Activated CD4-positive, alpha-beta T cell treated with anti-CD3 and anti-CD28 coated beads, Interleukin-2, amount 50 U/mL, for 4 hours (primary cell): ENCODE measurements around the gene KIAA1328.
A peak's percentile ranks its signal among the peaks of the same experiment; 100 is the strongest.
"Not testable (repeated sequence)": the region's sequence is repeated elsewhere in the genome, so short reads cannot be mapped to it uniquely, and the experiment has no call there.

Source experiments
- DNase-seq, 2 experiments: peaks; one replicate each; pipeline ENCODE4 v3.0.0-alpha.2; 2020

KIAA1328 gene

GRCh38 chr18:36828630-36829361, at the start of gene KIAA1328, which contains the start of gene TPGS2:
KIAA1328 (plus strand) TSS chr18:36829127; CDS start chr18:36829139, 12 bp downstream.
TPGS2 (minus strand) TSS chr18:36829002; CDS start chr18:36828767, 235 bp downstream.
- peak; percentile 77 to 79 for DNase-seq

DNA sequence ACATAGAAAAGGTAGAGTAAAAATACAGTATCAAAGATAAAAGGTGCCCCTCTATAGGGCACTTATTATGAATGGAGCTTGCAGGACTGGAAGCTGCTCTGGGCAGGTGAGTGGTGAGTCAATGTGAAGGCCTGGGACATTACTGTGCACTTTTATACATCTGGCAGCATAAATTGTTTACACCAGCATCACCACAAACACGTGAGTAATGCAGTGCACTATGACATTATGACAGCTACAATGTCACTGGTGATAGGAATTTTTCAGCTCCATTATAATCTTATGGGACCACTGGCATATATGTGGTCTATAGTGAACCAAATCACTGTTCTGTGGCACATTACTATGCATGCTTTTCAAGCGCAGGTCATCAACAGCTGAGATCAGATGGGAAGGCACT, 48.2 kb upstream of the KIAA1328 start:
- no peak for DNase-seq

- DNase-seq: no peak
Observed at GRCh38 chr18:36782710-36783109, 46.2 kb upstream of the KIAA1328 start.

DNA sequence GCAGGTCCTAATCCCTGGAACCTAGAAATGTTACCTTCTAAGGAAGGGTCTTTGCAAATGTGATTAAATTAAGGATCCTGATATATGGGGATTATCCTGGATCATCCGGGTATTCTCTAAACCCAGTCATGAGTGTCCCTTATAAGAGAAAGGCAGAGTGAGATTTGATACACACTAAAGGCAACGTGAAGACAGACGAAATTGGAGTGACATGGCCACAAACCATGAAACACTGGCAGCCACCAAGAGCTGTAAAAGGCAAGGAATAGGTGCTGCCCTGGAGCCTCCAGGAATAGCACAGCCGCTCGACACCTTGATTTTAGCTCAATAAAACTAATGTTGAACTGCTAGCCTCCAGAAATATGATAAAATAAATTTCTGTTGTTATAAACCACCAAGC, 45.1 kb upstream of the KIAA1328 start:
- DNase-seq: no peak

DNA sequence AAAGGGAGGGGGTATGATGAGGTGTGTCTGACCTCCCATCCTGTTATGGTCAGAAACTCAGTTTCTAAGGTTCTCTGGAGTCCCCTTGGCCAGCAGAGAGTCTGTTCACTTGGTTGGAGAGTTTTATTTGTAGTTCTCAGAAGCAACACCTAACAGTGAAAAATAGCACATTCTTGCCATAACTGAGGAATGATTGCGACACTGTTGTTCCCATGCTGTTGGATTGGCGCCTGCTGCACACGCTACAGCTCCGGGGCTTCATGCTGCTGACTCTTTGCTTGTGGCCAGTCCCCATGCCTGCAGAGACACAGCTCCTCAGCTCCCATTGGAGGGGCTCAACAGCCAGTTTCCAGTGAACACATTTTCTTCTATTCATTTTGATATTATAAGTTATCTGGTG, 42.2 kb upstream of the KIAA1328 start:
- no peak for DNase-seq

DNA sequence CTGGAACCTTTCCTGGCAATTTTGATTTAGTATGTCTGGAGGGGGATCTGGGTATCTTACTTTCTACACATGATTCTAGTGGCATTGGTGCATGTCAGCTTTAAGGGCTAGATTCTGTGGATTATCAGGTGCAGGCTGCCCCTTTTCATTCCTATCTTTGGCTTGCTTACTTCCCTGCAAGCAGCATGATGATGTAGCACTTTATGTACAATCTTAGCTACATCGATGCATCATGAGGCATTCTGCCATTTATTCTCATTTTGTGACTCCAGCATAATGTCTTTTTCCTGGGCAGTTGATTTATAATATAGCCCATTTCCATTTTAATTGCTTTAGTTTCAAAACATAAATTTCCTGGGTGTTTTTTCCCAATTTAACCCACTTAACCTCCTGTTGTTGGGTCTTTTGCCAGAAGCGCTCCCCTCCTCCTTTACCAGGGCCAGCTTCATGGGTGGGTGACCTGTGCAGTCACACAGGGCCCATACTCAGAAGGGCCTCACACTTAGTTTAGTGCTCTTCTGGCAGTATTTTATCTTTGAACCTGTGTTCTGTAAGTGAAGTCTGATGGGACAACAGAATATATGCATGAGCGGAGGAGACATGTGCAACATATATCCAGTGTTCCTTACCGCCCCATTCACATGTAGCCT, 36.2 kb upstream of the KIAA1328 start:
- no peak for DNase-seq

DNA sequence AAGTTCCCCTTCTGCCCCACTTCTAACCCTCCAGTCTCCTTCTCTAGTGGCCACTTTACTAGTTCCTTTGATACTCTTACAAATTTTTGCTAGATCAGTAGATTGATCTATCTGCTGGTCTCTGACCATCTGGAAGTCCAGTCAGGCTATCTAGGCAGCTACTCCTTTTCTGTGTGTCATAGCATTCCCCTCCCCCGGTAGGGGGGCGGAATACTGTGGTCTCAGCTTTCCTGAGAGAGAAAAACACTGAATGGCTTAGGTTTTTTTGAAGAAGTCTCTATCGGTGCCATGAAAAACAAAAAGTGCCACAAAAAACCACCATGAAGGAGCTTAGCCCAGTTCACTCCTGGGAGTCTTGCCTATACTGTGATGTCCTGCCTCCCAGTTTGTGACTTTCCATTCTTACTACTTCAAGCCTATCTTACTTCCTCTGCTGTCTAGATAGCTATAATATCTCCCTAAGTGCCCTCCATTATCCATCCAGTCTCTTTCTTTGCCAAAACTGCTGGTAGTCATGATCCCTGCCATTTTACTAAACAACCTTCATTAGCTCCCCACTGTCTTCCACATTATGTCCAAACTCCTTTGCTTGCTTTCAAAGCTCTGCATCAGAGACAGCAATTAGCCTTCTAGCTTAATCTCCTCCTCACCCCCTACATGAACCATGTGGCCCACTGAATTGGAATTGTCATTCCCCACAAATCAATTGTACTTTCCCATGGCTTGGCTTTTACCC, 30.0 kb upstream of the KIAA1328 start:
- no peak for DNase-seq

- no peak for DNase-seq
Observed at GRCh38 chr18:36805105-36805504, 23.8 kb upstream of the KIAA1328 start.

DNA sequence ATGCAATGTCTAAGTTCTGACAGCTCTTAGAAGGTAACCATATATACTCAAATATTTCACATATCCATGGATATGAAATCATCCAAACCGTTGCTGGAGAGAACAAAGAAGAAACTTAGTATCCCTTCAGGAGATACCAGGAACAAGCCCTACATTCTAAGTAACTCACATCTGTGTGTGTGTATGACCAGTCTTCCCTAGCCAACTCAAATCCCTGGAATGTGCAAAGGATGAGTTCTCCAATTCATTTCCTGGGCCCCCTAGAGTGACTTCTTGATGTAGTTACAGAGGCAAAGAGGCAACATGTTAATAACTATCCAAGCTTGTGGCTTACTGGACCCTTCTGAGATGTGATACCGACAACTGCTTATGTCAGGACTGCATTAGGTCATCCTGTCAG, 20.2 kb upstream of the KIAA1328 start:
- no peak for DNase-seq

DNA sequence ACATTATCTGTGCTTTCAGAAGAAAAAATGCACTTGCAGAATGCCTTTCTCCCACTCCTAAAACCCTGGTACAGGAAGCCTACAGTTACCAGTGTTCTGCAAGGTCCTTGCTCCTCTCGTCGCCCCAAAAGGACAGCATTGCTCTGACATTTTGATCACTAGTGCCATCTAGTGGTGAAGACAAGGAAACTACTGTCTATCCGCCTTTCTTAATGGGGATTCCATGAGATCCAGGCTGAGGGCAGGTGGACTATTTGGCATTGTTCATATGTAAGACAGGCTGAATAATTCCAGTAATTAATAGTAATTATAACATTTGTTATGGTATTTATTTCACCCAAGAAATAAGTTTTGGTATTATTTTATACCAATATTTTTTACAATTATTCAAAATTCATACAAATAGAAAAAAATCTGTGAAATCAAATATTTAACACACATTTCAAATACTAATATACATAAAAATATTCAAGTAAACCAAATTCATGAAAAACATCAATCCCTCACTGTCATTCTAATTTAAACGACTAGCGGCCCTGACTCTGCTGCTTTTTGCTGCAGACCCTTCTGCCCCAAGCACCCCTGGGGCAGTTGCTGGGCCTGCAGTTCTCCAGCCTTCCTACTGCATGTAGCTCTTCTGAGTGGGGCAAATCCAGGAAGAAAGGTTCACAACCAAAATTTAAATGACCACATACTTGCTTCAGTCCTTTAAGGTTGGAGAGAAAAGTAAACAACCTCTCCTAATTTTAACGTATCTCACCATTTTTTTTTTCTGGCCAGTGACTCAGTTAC, 19.1 kb upstream of the KIAA1328 start:
- peak in 1 of 2 experiments; percentile 5 for DNase-seq

DNA sequence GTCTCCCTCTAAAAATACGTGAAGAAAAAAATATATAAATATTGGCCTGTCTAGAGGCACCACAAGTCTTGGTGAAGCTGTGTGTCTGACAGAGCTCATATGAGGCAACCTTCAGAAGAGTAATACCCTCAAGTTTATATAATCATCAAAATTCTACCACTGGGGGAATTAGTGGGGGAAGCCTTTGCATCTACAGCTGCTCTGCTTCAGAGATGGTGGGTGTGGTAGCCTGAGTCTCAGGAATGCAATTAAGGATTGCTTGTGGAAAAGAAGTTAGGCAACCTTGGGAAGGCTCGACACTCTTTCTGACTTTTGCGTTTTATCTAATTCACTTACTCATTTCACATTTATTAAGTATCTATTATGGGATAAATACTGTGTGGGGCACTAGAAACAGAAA, 17.5 kb upstream of the KIAA1328 start:
- DNase-seq: no peak

DNA sequence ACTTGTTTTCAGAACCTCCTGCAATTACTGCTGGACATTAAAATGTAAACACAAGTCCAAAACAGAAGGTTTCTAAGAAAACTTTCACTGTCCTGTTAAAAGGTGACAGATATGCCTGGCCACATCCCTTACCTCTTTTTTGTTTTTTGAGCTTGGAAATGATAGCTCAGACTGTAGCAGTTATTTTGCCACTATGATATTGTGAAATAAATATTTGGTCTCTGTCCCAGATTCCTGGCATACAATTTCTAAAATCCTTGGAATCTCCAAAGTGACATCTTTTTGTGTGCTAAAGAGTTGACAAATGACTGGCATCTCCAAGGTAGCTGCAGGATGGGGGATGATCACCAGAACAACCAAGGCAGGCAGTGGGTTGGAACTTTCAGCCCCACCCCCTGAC, 17.0 kb upstream of the KIAA1328 start:
- DNase-seq: no peak

GRCh38 chr18:36812678-36813077, 16.2 kb upstream of the KIAA1328 start:
- DNase-seq: no peak

DNA sequence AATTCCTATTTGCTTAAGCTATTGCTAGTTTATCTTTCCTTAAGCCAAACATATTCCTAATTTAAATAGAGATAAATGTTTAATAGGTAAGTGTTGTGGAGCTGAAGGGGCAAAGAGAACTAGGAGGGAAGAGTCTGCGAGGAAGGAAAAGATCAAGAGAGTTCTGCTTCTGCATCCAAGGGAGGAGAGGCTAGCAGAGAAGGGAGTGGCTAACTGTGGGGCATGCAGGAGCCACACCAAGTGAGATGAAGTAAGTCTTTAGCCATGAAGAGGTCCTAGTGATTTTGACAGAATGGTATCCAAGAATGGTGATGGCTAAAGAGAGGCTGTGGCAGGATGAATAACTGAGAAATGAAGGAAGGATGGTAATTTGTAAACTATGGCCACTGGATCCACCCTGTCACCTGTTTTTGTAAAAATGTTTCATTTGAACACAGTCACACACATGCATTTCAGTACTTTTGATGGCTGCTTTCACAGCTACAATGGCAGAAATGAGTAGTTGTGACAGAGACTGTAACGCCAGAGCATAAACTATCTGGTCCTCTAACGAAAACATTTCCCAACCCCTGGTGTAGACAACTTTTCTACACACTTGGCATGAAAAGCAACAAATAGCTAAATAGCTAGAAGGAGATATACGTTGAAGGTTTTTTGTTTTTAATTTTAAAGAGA, 15.7 kb upstream of the KIAA1328 start:
- DNase-seq: no peak

DNA sequence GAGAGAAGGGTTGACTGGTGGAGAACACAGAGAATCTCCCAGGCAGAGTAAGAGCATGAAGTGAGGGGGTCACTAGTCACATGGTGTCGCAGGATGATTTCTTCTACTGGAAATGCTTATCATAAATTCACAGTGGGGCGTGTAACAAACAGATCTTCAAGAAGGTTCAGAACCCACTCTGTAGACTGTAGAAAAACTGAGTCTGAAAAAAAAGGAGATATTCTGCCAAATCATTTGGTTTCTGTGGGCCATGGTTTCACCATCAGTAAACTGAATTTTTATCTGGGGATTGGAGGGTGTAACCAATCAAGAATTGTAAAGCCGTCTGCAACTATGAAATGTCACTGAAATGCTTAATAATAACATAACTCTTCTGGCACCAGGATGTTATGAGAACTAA, 15.1 kb upstream of the KIAA1328 start:
- DNase-seq: no peak

DNA sequence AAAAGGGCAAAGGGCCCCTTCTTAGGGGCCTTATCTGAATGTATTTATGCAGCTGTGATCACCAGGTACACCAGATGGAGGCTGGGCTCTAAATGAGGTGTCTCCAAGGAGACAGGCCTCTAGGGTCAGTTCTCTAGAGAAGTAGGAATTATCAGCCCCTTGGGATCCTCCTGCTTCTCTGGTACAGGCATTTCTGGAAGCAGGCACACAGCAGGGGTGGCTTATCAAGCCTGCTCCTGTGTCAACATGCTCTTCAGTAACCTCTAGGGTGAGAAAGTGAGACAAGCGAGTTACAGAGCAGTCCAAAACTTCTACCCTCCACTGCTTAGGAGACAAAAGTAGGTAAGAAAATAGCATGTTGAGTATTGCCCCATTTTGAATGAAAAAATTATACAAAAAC, 13.9 kb upstream of the KIAA1328 start:
- no peak for DNase-seq

GRCh38 chr18:36816096-36816495, 12.8 kb upstream of the KIAA1328 start:
- DNase-seq: not testable (repeated sequence)

DNA sequence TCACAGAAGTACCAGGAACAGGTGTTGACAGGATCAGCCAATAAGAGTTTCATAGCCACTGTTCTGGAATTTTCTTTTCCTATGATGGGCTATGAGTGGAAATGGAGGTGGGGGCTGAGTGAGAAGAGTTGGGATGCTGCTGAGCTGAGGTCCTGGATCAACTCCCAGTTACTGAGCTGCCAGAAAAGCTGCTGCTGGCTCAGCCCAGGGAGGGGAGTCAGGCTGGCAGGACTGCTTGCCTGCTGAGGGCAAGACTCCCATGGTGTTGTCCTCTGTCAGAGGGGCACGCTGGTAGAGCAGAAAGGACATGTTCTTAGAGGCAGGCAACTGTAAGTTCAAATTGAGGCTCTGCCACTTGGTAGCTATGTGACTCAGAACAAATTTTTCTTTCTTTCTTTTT, 11.9 kb upstream of the KIAA1328 start:
- no peak for DNase-seq

- DNase-seq: no peak
Observed at GRCh38 chr18:36818652-36819051, 10.3 kb upstream of the KIAA1328 start.

GRCh38 chr18:36819621-36820020, 9.3 kb upstream of the KIAA1328 start:
- no peak for DNase-seq

GRCh38 chr18:36821681-36822080, 7.2 kb upstream of the KIAA1328 start:
- no peak for DNase-seq

DNA sequence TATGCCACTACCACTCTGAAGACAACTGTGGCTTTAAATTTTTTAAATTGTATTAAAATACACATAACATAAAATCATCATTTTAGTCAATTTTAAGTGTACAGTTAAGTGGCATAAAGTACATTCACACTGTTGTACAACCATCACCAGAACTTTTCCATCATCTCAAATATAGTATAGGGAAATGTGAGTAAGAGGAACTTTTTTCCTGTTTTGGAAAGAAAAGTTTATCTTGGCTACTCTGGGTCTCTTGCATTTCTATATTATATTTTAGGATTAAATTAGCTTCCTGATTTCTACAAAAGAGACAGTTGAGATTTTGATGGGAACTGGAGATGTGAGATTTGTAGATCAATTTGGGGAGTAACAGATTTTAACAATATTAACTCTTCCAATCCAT, 3.4 kb upstream of the KIAA1328 start:
- no peak for DNase-seq
